HG03139 (cell line): ENCODE results near the gene GOLGA7B.
"Not testable (repeated sequence)": the region's sequence is repeated elsewhere in the genome, so short reads cannot be mapped to it uniquely, and the experiment has no call there.

Source experiments
- ATAC-seq: cut with Tn5 transposase; IDR thresholded peaks from one replicate; pipeline ENCODE4 v1.9.1; 2021; ENCODE audit not compliant: unreplicated experiment

Gene GOLGA7B

DNA sequence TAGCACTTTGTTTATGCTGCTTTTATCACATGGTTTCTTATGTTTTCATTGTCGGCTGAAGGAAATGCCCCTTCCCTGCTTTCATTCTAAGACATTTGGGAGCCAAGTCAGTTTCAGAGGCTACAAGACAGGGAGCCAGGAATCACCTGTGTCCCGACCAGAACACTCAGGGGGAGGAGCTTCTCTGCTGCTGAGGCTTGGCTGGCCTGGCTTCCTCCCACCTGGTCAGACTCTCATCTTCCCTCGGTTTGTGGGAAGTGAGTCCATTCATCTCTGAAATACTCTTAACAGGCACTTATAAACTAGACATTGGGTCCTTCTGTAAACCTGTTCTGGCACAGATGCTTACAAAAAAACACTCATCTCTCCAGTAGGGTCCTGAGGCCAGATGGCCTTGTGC, 19.6 kb upstream of the GOLGA7B start:
- no peak for ATAC-seq

DNA sequence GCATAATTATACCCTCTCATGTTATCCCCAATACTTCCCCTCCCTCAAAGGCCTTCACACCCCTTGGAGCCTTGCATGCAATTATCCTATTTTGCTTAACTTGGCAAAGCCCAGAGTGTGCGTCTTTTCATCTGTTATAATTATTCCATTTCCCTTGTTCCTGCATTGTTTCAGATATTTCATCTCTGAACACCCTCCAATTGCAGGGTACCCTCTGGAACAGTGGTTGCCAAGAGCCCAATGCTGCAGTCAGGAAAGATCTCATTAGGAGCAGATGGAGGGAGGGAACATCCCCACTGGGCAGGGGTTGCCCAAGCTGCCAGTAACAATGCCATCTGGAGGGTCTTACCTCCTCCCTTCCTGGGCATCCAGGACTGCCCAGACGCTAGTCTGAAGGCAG, 18.4 kb upstream of the GOLGA7B start:
- ATAC-seq: no peak

DNA sequence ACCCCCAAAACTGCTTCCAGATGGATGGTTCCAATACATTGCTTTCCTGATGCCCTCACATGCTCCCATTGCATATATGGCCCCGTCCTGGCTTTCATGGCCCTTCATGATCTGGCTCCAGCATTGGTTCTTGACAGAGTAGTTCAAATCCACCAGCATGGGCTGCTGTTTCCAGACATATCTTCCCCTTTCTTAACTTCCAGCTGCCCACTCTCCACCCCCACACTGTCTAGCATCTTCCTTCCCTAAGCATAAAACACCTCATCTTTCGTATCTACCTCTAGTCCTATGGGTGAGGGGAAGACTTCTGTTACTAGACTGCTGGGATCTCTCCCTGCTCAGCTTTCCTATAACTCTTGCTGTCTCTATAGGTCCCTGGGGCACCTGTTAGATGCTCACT, 13.2 kb upstream of the GOLGA7B start:
- ATAC-seq: no peak

DNA sequence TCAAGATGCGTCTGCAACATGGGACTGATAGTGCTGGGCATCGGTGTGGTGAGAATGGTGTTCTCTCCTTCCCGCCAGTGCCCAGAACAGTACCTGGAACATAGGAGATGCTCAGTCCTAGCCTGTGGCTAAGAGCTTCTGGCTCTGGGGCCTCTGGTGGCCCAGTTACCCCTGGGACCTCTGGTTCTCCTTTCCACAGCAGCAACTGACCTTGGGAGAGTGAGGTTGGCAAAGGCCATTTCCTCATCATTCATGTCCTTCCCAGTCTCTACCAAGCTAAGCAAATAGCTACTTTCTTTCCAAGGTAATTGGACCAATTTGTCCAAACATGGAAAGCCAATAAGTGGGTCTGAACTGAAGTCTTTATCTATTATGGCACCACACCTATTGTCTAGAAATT, 11.6 kb upstream of the GOLGA7B start:
- no peak for ATAC-seq

DNA sequence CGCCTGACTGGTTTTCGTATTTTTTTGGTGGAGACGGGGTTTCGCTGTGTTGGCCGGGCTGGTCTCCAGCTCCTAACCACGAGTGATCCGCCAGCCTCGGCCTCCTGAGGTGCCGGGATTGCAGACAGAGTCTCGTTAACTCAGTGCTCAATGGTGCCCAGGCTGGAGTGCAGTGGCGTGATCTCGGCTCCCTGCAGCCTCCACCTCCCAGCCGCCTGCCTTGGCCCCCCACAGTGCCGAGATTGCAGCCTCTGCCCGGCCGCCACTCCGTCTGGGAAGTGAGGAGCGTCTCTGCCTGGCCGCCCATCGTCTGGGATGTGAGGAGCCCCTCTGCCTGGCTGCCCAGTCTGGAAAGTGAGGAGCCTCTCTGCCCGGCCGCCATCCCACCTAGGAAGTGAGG, 8.5 kb upstream of the GOLGA7B start:
- ATAC-seq: not testable (repeated sequence)

DNA sequence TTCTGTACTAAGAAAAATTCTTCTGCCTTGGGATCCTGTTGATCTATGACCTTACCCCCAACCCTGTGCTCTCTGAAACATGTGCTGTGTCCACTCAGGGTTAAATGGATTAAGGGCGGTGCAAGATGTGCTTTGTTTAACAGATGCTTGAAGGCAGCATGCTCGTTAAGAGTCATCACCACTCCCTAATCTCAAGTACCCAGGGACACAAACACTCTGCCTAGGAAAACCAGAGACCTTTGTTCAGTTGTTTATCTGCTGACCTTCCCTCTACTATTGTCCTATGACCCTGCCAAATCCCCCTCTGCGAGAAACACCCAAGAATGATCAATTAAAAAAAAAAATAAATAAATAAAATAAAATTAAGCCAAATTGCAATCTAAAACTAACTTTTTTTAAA, 7.5 kb upstream of the GOLGA7B start:
- not testable (repeated sequence) for ATAC-seq

DNA sequence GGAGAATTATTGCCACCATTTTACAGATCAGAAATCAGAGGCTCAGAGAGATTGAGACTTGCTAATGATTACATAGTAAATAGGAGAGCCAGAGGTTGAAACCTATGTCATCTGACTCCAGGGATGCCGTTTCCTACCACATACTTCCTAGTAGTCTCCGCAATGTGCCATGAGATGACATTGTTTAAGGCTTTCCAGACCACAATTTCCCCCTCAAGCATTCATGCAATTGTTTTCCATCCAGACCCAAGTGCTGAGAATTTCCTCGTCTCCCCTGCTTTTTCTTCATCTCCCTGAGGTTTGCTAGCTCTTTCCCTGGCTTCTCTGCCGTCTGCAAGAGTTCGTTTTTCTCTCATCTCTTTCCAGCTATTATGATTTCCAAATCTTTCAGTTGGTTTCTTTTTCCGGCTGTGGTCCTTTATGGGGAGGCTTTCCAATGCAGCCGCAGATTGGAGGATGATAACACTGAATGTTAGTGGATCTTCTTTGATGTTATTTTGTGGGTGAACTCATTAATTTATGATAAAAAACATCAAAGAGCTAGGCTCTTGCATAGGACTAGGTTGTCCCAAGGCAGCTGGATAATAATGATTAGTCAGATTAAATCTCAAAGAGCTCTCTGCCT, 6.9 kb upstream of the GOLGA7B start:
- ATAC-seq: no peak

DNA sequence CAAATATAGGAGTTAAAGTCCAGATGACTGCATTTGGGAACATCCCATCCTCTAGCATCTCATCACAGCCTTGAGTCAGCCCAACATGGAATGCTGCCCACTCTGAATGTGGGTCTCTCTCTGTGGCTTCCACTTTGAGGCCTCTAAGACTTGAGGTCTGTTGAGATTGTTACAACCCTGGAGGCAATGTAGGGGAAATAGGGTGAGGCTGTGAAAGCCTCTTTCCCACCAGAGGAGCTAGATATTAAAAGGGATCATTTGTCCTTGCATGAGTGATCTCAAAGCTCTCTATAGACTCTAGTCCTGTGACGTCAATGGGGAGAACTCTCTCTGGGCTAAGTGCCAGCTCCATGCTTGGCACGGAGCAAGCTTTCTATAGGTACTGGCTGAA, 6.4 kb upstream of the GOLGA7B start:
- no peak for ATAC-seq

DNA sequence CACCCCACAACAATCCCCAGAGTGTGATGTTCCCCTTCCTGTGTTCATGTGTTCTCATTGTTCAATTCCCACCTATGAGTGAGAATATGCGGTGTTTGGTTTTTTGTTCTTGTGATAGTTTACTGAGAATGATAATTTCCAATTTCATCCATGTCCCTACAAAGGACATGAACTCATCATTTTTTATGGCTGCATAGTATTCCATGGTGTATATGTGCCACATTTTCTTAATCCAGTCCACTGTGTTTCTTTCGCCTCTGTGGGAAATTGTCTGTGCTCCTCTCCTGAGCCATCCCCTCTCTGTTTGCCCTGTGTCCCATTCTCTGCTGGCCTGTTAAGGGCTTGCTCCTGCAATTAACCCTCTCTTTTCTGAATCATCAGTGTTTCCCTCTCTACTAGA, 5.7 kb upstream of the GOLGA7B start:
- ATAC-seq: not testable (repeated sequence)

DNA sequence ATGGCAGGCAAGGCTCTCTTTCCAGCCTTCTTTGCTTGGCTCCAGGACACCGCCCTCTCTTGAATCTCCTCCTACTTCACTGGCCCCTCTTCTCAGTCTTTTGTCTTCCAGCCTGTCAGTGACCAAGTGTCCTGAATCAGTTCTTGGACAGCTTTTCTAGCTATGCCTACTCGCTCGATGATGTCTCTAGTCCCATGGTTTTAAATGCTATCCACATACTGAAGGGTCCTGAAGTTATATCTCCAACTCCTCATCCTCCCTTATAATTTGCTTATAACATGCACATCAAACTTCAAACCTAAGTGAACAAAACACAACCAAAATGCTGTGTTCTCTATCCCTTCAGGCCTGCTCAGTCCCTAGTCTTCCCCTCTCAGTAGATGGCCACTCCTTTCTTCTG, 5.0 kb upstream of the GOLGA7B start:
- no peak for ATAC-seq

DNA sequence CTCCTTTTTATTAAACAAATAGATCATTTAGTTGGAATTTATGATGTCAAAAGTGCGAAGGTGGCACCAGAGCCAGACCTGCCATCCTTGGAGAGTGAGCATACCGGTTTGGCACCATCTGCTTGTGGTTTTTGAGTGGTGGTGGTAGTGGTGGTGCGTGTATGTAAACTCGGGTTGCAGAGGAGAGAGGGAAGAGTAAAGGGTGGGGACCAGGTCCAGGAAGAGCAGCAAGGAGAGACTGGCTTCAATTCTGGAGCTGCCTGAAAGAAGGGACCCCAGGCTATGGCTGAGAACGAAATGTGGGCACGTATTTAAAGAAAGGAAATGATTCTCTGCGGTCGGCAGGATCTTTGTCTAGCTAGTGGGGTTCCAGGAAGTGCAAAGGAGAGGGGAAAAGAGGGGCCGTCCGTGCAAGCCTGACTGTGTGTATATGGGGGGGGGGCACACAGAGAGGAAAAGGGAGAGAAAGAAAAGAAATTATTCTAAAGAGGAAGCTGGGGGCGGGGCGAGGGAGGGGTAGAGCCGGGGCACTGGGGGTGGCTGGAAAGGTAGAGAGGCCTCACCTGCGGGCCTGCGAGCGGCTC, 448 bp upstream of the GOLGA7B start:
- ATAC-seq: no peak

DNA sequence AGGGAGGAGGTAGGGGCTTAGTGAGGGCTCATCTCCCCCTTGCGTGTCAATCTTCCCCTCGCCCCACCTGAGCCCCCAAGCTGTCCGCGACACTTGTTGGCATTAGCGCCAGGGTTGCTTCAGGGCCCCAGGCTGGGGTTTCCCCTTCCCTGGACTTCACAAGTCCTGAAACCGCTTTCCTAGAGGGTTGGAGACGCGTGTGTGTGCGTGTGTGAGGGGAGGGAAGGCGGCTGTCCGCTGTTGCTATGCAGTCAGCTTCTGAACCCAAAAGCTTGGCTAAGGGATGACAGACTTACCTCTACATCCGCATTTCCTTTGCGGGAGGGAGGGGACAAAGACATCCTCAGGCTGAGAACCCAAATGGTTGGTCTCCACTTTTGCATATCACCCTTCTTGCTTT, 803 bp downstream of the GOLGA7B start:
- ATAC-seq: no peak

DNA sequence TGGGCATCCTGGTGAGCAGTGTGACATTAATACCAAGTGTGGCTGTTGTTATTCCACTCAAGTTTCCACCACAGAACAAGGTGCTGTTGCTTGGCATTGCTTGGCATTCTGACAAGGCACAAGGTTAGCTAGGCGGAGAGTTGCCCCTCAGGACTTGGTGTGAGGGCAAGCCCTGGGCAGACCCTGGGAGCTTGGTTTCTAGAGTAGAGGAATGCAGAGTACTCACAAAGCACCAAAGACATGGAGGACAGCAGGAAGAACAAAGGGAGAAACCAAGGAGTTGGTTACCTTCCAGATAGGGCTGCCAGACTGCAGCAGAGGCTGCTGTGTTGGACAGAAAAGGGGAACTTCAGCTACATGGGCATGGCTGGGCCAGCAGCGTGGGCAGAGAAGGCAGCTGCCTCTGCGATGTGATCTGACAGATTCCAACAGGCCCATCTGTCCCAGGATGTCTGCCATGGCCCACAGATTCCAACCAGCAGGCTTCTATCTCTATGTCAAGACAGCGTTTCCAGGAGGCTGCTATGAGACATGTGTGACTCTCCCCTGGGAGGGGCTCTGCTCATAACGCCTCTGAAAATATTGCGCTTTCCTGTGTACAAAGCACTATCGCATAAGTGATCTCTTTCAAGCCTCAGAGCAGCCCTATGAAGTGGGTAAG, 1.8 kb downstream of the GOLGA7B start:
- no peak for ATAC-seq

DNA sequence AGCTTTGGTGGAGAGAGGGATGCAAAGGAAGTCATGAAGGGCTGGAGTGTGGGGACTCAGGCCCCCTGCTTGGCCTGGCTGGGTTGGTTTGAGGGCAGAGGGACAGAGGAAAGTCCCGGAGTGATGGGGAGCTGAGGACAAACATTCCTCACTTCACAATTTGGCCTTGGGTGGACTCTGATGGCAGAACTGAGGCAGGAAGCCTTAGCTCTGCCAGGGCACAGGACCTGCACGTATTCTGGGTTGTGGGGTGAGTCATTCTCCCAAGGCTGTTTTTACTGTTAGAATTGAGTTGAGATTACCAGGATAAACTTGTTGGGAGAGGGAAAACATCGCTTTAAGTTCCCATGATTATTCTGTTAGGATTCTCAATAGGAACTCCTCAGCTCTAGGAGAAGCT, 2.6 kb downstream of the GOLGA7B start:
- no peak for ATAC-seq

DNA sequence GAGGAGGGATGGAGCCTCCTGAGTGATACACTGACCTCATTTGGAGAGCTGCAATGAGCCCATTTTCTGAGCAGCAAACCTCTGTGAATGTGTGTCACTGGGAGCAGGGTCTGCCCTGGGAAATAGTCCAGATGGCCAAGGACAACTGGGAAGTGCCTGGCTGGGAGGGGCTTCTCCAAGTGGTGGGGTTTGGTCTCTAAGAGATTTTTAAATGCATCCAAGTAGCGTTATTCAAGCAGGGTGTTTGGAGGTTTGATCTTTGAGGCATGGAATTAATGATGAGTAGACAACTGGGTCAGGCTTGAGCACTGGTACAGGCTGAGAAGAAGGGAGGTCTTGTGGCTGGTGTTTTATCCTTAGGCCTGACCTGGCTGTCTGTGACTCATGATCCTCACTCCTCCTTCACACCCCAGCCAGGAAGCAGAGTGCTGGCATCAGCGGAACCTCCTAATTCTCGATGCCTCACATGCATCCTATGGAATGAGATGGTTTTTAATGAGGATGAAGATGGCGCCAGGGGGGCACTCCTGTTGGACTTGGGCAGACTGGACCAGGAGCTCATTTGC, 3.3 kb downstream of the GOLGA7B start:
- no peak for ATAC-seq

DNA sequence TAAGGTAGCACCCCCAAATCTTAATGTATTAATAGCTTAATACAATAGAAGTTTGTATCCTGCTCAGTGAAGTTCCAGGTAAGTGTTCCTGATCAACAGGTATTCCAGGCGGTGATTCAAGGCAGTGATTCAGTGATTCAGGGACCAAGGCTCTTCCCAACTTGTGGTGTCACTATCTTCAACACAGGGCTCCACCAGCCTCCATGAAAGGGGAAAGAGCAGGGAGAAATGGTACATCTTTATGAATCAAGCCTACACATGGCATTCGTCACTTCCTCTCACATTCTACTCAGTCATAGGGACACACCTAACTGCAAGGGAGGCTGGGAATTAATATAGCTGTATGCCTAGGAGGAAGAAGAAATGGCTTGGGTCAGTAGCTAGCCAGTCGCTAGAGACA, 5.1 kb downstream of the GOLGA7B start:
- ATAC-seq: no peak

DNA sequence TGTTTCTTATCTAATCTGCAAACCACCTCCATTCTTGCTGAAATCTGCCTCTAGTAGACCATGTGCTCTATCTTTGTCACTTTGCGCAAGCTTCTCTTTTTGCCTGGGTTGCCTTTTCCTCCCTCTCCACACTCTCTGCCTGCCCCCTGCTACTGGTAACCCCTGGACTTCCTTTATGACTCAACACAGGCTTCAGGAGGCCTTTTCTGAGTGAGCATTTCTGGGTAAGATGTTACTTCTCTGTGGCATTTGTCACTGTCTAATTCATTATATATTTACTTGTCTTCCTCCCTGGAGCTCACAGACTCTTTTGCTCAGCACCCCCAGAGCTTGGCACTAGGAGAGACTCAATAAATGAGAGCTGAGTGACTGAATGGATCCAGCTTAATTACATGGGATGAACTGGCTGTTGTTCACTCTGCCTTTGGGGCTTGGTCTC, 8.4 kb downstream of the GOLGA7B start:
- ATAC-seq: no peak

DNA sequence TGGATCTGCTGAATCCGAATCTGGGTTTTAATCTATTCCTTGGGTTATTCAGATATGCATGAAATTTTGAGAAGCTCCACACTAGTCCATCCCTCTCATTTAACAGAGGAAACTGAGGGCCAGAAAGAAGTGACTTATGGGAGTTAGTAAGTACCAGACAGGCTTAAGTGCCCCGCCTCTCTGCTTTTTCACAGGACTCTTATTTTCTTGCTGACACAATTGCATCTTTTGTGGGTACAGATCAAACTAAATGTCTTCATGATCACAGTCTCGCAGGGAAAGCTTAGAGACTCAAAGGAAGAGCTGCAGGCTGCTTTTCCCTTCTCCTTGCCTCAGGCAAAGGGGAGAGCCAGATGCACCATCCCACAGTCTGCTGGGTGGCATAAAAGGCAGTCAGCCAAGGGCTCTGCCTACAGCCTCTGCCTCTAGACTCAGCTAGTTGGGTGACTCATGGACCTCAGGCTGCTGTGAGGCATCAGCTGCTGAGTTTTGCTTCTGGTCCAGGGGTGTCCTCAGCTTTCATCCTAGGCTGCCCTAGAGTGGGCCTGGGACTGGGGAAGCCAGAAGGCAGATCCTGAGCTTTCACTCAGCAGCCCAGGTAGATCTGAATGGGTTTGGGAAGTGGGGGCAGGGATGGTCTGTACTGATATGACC, 11.6 kb downstream of the GOLGA7B start:
- no peak for ATAC-seq

DNA sequence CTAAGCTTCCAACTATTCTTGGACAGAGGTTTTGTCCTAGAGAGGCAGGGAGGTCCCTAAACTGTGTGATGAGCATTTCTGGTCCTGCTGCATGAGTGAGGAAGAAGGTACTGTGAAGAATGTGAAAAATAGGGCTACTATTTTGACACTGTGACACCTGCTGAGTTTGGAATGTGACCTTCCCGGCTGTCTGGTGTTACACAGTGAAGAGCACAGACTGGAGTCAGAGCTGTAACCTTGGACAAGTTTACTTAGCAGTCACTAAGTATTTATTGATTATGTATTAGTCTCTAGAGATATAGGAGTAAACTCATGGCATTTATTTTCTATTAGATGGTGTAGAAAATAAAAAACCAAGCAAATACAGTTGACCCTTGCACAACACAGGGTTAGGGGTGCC, 12.3 kb downstream of the GOLGA7B start:
- ATAC-seq: no peak

DNA sequence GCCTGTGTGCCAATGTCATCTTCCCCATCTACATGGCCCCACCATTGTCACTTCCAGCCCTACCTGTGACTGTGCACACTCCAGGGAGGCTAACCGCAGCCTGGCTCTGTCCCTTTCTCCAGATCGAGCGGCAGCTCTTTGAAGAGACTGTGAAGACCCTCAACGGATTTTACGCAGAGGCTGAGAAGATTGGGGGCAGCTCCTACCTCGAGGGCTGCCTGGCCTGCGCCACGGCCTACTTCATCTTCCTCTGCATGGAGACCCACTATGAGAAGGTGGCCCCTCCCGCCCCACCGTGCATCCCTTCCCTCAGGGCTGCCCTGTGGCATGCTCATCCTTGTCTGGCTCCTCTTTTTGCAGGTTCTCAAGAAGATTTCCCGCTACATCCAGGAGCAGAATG, 14.2 kb downstream of the GOLGA7B start:
- no peak for ATAC-seq

DNA sequence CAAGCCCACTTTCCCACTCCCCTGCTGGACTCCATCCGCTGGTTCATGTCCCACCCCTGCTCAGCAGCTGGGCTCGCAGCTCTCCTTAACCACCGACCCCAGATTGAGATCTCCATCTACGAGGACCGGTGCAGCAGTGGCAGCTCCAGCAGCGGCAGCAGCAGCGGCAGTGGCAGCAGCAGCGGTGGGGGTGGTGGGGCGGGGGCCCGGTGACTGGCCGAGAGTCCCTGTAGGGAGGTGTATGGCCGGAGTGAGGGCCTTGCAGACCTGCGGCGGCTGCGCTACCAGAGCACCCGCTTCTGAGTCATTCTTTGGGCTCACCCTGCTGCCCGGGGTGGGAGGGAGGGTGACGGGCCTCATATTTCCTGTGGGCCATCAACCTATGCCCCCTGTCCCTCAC, 15.8 kb downstream of the GOLGA7B start:
- ATAC-seq: no peak
